SK-N-SH treated with all-trans-retinoic acid at 6 μM for 48 hours (cell line): Measurements from ENCODE around the gene KRTAP17-1.

Experiments used
- ARNTL ChIP-seq: fragments of 450-650 bp; formaldehyde crosslinking; IDR thresholded peaks from 2 replicates; pipeline ENCODE4 v1.5.0; 2020; ENCODE audit warnings: low read depth, mild to moderate bottlenecking, moderate library complexity, borderline replicate concordance
- BACH2 ChIP-seq: fragments of 250-450 bp; sonication (Bioruptor Pico); IDR thresholded peaks from 2 replicates; pipeline ENCODE4 v1.9.0; 2021; ENCODE audit warnings: mild to moderate bottlenecking, borderline replicate concordance
- CREB5 ChIP-seq: fragments of 250-450 bp; sonication (Bioruptor Pico); IDR thresholded peaks from 2 replicates; pipeline ENCODE4 v1.5.1; 2020; ENCODE audit warnings: low read depth, mild to moderate bottlenecking, moderate library complexity
- ESRRG ChIP-seq: fragments of 250-450 bp; sonication (Bioruptor Pico); IDR thresholded peaks from 2 replicates; pipeline ENCODE4 v1.6.1; 2021; ENCODE audit warnings: mild to moderate bottlenecking
- ISL1 ChIP-seq: fragments of 250-450 bp; sonication (Bioruptor Pico); IDR thresholded peaks from 2 replicates; pipeline ENCODE4 v2.1.2; 2022; ENCODE audit warnings: mild to moderate bottlenecking, moderate library complexity
- PATZ1 ChIP-seq: fragments of 250-450 bp; sonication (Bioruptor Pico); IDR thresholded peaks from 2 replicates; pipeline ENCODE4 v1.8.0; 2020; ENCODE audit warnings: mild to moderate bottlenecking, moderate library complexity, borderline replicate concordance
- RARB ChIP-seq: fragments of 250-450 bp; sonication (Bioruptor Pico); IDR thresholded peaks from 2 replicates; pipeline ENCODE4 v1.8.0; 2021; ENCODE audit warnings: mild to moderate bottlenecking, moderate library complexity
- TCF4 ChIP-seq: fragments of 250-450 bp; sonication (Bioruptor Pico); IDR thresholded peaks from 2 replicates; pipeline ENCODE4 v1.8.0; 2021; ENCODE audit warnings: mild to moderate bottlenecking, moderate library complexity, borderline replicate concordance
- TOX ChIP-seq: fragments of 250-450 bp; sonication (Bioruptor Pico); IDR thresholded peaks from 2 replicates; pipeline ENCODE4 v1.8.0; 2021; ENCODE audit warnings: mild to moderate bottlenecking, moderate library complexity, borderline replicate concordance
- TSHZ2 ChIP-seq: fragments of 250-450 bp; sonication (Bioruptor Pico); IDR thresholded peaks from 2 replicates; pipeline ENCODE4 v1.5.0; 2020; ENCODE audit warnings: mild to moderate bottlenecking, moderate library complexity
- ZC3H10 ChIP-seq: fragments of 250-450 bp; sonication (Bioruptor Pico); IDR thresholded peaks from 2 replicates; pipeline ENCODE4 v1.5.1; 2021; ENCODE audit warnings: mild to moderate bottlenecking, moderate library complexity
- ZFP3 ChIP-seq: fragments of 250-450 bp; sonication (Bioruptor Pico); IDR thresholded peaks from 2 replicates; pipeline ENCODE4 v1.5.0; 2020; ENCODE audit warnings: mild to moderate bottlenecking, moderate library complexity
- ZFP30 ChIP-seq: fragments of 450-650 bp; formaldehyde crosslinking; IDR thresholded peaks from 2 replicates; pipeline ENCODE4 v1.5.0; 2022; ENCODE audit warnings: mild to moderate bottlenecking, moderate library complexity
- ZNF70 ChIP-seq: fragments of 450-650 bp; formaldehyde crosslinking; IDR thresholded peaks from 2 replicates; pipeline ENCODE4 v1.5.0; 2020; ENCODE audit warnings: mild to moderate bottlenecking, moderate library complexity

GRCh38 chr17:41265078-41265477 is 50.4 kb downstream of the KRTAP17-1 start, which contains the start of gene KRTAP9-6:
- TF ChIP-seq ZC3H10 (CRISPR knock-in tag) (no peak), CREB5 (CRISPR knock-in tag) (no peak), BACH2 (CRISPR knock-in tag) (no peak), PATZ1 (CRISPR knock-in tag) (no peak), ARNTL (CRISPR knock-in tag) (no peak), ZFP3 (CRISPR knock-in tag) (no peak), TOX (CRISPR knock-in tag) (no peak), TSHZ2 (CRISPR knock-in tag) (no peak), RARB (CRISPR knock-in tag) (no peak), ZFP30 (no peak), ZNF70 (CRISPR knock-in tag) (no peak), ISL1 (CRISPR knock-in tag) (no peak), ESRRG (no peak), TCF4 (CRISPR knock-in tag) (no peak)
